ENCODE data around the gene HOXB4.

- TF ChIP-seq CTCF (IDR thresholded peaks at IDR 0.05; ENCODE audit: low read length): no peak
- no peak for TF ChIP-seq EZH2phosphoT487 (IDR thresholded peaks at IDR 0.05; ENCODE audit: low read length)
These were observed 26.0 kb upstream of the HOXB4 start for GRCh38 chr17:48603959-48604769.

Measured in MM.1S (cell line).